HL-60 (cell line): Measurements from ENCODE around the gene FNIP1.

Source experiments
- GABPA ChIP-seq: IDR thresholded peaks from 2 replicates; pipeline ENCODE4 v1.6.1; 2012; ENCODE audit warnings: low read depth
- POLR2AphosphoS5 ChIP-seq: IDR thresholded peaks from 2 replicates; pipeline ENCODE4 v1.6.1; 2012; ENCODE audit warnings: low read depth
- SPI1 ChIP-seq: IDR thresholded peaks from 2 replicates; pipeline ENCODE4 v1.6.1; 2012; ENCODE audit warnings: low read depth, mild to moderate bottlenecking, borderline replicate concordance
- TF ChIP-seq, protein P1 (sequence below): IDR thresholded peaks from one replicate; pipeline ENCODE4 v1.5.1; 2011; ENCODE audit warnings: low read length, control low read depth, inconsistent platforms; ENCODE audit not compliant: insufficient read depth
- TF ChIP-seq, protein P2 (sequence below): IDR thresholded peaks from 2 replicates; pipeline ENCODE4 v1.6.1; 2012; ENCODE audit warnings: low read depth; ENCODE audit not compliant: insufficient replicate concordance

DNA sequence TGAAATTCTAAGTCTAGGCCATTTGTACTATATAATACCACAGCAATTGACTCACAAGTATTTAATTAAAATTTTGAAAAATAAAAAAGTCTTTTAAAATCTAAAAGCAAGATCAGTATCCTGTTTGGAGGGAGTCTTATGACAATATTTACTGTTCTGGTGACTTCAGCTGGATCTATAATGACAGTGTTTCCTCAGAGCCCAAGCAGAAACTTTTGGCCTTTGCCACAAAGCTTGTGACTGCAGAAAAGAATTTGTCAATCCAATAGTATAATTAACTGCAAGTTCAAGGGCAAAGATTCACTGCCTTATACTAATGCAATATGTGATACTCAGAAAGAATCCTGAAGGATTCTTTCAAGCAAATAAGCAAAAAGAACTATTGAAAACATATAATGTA is 112.2 kb downstream of the FNIP1 start:
- TF ChIP-seq, protein P1, sequence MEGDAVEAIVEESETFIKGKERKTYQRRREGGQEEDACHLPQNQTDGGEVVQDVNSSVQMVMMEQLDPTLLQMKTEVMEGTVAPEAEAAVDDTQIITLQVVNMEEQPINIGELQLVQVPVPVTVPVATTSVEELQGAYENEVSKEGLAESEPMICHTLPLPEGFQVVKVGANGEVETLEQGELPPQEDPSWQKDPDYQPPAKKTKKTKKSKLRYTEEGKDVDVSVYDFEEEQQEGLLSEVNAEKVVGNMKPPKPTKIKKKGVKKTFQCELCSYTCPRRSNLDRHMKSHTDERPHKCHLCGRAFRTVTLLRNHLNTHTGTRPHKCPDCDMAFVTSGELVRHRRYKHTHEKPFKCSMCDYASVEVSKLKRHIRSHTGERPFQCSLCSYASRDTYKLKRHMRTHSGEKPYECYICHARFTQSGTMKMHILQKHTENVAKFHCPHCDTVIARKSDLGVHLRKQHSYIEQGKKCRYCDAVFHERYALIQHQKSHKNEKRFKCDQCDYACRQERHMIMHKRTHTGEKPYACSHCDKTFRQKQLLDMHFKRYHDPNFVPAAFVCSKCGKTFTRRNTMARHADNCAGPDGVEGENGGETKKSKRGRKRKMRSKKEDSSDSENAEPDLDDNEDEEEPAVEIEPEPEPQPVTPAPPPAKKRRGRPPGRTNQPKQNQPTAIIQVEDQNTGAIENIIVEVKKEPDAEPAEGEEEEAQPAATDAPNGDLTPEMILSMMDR: no peak
- TF ChIP-seq POLR2AphosphoS5 (no peak), GABPA (no peak), SPI1 (no peak)
- TF ChIP-seq, protein P2, sequence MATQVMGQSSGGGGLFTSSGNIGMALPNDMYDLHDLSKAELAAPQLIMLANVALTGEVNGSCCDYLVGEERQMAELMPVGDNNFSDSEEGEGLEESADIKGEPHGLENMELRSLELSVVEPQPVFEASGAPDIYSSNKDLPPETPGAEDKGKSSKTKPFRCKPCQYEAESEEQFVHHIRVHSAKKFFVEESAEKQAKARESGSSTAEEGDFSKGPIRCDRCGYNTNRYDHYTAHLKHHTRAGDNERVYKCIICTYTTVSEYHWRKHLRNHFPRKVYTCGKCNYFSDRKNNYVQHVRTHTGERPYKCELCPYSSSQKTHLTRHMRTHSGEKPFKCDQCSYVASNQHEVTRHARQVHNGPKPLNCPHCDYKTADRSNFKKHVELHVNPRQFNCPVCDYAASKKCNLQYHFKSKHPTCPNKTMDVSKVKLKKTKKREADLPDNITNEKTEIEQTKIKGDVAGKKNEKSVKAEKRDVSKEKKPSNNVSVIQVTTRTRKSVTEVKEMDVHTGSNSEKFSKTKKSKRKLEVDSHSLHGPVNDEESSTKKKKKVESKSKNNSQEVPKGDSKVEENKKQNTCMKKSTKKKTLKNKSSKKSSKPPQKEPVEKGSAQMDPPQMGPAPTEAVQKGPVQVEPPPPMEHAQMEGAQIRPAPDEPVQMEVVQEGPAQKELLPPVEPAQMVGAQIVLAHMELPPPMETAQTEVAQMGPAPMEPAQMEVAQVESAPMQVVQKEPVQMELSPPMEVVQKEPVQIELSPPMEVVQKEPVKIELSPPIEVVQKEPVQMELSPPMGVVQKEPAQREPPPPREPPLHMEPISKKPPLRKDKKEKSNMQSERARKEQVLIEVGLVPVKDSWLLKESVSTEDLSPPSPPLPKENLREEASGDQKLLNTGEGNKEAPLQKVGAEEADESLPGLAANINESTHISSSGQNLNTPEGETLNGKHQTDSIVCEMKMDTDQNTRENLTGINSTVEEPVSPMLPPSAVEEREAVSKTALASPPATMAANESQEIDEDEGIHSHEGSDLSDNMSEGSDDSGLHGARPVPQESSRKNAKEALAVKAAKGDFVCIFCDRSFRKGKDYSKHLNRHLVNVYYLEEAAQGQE: no peak
